ENCODE data around the gene DDX41.
"Not testable (repeated sequence)": the region's sequence is repeated elsewhere in the genome, so short reads cannot be mapped to it uniquely, and the experiment has no call there.

The DDX41 gene

GRCh38 chr5:177537389-177538361, 20.9 kb upstream of the DDX41 start:
- FAIRE-seq, result no peak

GRCh38 chr5:177536386-177536785, 19.6 kb upstream of the DDX41 start:
- no peak for FAIRE-seq

GRCh38 chr5:177535125-177535524, 18.4 kb upstream of the DDX41 start:
- no peak for FAIRE-seq

GRCh38 chr5:177534433-177534832, 17.7 kb upstream of the DDX41 start:
- not testable (repeated sequence) for FAIRE-seq

- FAIRE-seq, result no peak
These were observed 14.6 kb upstream of the DDX41 start for GRCh38 chr5:177531209-177531940.

- FAIRE-seq, result no peak
These were observed 13.9 kb upstream of the DDX41 start for GRCh38 chr5:177530638-177531037.

GRCh38 chr5:177529247-177530203, 12.8 kb upstream of the DDX41 start:
- FAIRE-seq, result no peak

- no peak for FAIRE-seq
These were observed 11.9 kb upstream of the DDX41 start for GRCh38 chr5:177528631-177529030.

- no peak for FAIRE-seq
These were observed 10.8 kb upstream of the DDX41 start for GRCh38 chr5:177527595-177527994.

GRCh38 chr5:177526791-177527190, 10.0 kb upstream of the DDX41 start:
- FAIRE-seq, result no peak

- FAIRE-seq, result no peak
These were observed 9.4 kb upstream of the DDX41 start for GRCh38 chr5:177526191-177526590.

GRCh38 chr5:177524941-177525655, 8.3 kb upstream of the DDX41 start:
- FAIRE-seq, result no peak

GRCh38 chr5:177524539-177524900, 7.8 kb upstream of the DDX41 start:
- no peak for FAIRE-seq

- FAIRE-seq, result no peak
These were observed 7.2 kb upstream of the DDX41 start for GRCh38 chr5:177523711-177524538.

- FAIRE-seq, result no peak
These were observed 4.3 kb upstream of the DDX41 start for GRCh38 chr5:177520916-177521513.

- FAIRE-seq, result no peak
These were observed 3.5 kb upstream of the DDX41 start for GRCh38 chr5:177520271-177520670.

GRCh38 chr5:177519463-177520235, 2.9 kb upstream of the DDX41 start:
- no peak for FAIRE-seq

GRCh38 chr5:177515580-177515979, 1.2 kb downstream of the DDX41 start:
- no peak for FAIRE-seq

- no peak for FAIRE-seq
These were observed 2.2 kb downstream of the DDX41 start for GRCh38 chr5:177514541-177514940.

GRCh38 chr5:177513500-177513899, 3.3 kb downstream of the DDX41 start:
- no peak for FAIRE-seq
